Right atrium auricular region (tissue), 2 donors: ENCODE results near the gene PLCL1. TPM values are rescaled to one million over a fixed set of nuclear protein-coding genes. Genes with fewer than 3 reads are reported as not detected.

Source experiments
- DNase-seq: peaks from one replicate; pipeline ENCODE4 v3.0.0-alpha.2; 2019; ENCODE audit warnings: low spot score
- H3K27ac ChIP-seq, 2 donors: fragments of 200-600 bp; sonication (generic); 1 replicate in 1 of 2; 2 replicates in 1 of 2; pipeline ENCODE4 v1.5.1; 2016 to 2019
- H3K27me3 ChIP-seq, 2 donors: fragments of 200-600 bp; sonication (generic); one replicate each; pipeline versions ENCODE4 v1.5.1 to v1.6.0; 2017 to 2019
- H3K36me3 ChIP-seq: fragments of 200-600 bp; sonication (generic); one replicate; pipeline ENCODE4 v1.5.1; 2016
- H3K4me1 ChIP-seq, 2 donors: fragments of 200-600 bp; sonication (generic); one replicate each; pipeline versions ENCODE4 v1.5.1 to v1.6.0; 2017 to 2019
- H3K4me3 ChIP-seq, 2 donors: fragments of 200-600 bp; sonication (generic); 1 replicate in 1 of 2; 2 replicates in 1 of 2; pipeline ENCODE4 v1.5.1; 2017 to 2019; ENCODE audit warnings: mild to moderate bottlenecking in 1 of 2, moderate library complexity in 1 of 2
- H3K9me3 ChIP-seq, 2 donors: fragments of 200-600 bp; sonication (generic); one replicate each; pipeline ENCODE4 v1.5.1; 2019
- total RNA-seq, 2 donors: library from RNA; depleted of rRNA; stranded (reverse); fragments of >200 nt; gene quantifications; one replicate each; pipeline ENCODE4 v1.1.0, GENCODE V29; 2016
- TF ChIP-seq, protein P1 (sequence below), 2 donors: fragments of 200-600 bp; sonication (generic); IDR thresholded peaks; one replicate each; pipeline ENCODE4 v1.5.1; 2019; ENCODE audit warnings: antibody characterized with exemption in 2 of 2

Gene PLCL1
- total RNA-seq, 2 donors from 2014 or later = 26.8 to 32.0 TPM

DNA sequence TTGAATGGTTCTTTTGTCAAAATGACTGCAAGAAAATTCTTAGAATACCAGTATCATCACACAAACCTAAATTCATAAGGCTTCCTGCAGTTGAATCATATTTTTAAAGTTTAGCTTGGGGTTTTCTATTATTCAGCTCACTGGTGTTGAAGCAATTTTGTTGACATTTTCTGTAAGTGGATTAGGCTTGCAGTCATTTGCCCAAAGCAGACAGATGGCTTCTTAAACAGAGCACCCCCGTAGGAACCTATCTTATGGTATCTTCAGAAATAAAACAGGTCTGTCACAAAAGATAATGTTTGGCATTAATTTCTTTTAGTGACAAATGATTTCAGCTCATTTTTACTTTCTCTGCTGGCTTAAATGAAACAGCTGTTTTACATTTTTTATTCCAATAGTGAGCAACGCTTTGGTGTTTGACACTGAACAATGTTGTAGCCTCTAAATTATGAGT lies 331.1 kb downstream of the PLCL1 start:
- TF ChIP-seq, protein P1, sequence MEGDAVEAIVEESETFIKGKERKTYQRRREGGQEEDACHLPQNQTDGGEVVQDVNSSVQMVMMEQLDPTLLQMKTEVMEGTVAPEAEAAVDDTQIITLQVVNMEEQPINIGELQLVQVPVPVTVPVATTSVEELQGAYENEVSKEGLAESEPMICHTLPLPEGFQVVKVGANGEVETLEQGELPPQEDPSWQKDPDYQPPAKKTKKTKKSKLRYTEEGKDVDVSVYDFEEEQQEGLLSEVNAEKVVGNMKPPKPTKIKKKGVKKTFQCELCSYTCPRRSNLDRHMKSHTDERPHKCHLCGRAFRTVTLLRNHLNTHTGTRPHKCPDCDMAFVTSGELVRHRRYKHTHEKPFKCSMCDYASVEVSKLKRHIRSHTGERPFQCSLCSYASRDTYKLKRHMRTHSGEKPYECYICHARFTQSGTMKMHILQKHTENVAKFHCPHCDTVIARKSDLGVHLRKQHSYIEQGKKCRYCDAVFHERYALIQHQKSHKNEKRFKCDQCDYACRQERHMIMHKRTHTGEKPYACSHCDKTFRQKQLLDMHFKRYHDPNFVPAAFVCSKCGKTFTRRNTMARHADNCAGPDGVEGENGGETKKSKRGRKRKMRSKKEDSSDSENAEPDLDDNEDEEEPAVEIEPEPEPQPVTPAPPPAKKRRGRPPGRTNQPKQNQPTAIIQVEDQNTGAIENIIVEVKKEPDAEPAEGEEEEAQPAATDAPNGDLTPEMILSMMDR (IDR thresholded peaks at IDR 0.05) = no peak
- Histone ChIP-seq H3K4me1 (no peaks in the 10 kb centered on the region), H3K36me3 (no peaks in the 10 kb centered on the region), H3K4me3 (no peak overlapping the region), H3K27me3 (no peaks in the 10 kb centered on the region), H3K27ac (no peak overlapping the region), H3K9me3 (no peaks in the 10 kb centered on the region)
- DNase-seq = no peak

DNA sequence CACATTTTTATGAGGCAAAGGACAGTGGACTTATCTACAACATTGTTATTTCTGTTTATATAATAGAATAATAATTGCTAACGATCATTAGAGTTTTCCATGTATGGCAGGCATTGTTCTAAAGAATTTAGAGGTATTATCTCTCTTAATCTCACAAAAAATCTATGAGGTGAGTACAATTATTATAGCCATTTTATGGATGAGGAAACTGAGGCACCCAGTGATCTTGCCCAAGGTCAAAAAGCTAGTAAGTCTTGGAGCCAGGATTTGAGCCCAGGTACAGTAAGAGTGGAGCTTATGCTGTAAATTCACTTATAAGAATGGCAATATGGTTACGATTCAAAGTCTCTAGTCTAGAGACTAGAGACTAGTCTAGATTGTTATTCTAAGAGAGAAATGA lies 331.7 kb downstream of the PLCL1 start:
- no peak overlapping the region for H3K4me3 ChIP-seq
- no peaks in the 10 kb centered on the region for H3K27me3 ChIP-seq
- no peak for DNase-seq
- H3K27ac ChIP-seq = no peak overlapping the region
- no peaks in the 10 kb centered on the region for H3K4me1 ChIP-seq
- H3K36me3 ChIP-seq = no peaks in the 10 kb centered on the region
- no peaks in the 10 kb centered on the region for H3K9me3 ChIP-seq
- TF ChIP-seq, protein P1 (IDR thresholded peaks at IDR 0.05) = no peak

DNA sequence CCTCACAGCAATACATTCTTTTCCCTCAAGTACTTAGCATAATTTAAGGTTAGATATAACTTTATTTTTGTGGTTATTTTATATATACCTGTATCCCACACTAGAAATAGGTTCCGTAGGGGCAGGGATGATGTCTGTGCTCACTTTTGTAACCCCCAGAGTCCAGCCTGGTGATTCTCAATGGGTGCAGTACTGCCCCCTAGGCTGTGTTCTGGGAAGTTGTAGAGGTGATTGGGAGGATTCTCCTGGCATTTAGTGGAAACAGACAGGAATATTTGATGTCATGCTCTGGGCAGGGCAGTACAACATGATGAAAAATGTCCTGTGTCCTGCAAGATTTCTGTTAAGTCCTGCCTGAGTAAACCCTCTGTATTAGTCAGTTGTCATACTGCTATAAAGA lies 333.3 kb downstream of the PLCL1 start:
- Histone ChIP-seq H3K36me3 (no peaks in the 10 kb centered on the region), H3K27ac (no peak overlapping the region), H3K9me3 (no peaks in the 10 kb centered on the region), H3K27me3 (no peaks in the 10 kb centered on the region), H3K4me3 (no peak overlapping the region), H3K4me1 (no peaks in the 10 kb centered on the region)
- no peak for DNase-seq
- TF ChIP-seq, protein P1 (IDR thresholded peaks at IDR 0.05) = no peak

DNA sequence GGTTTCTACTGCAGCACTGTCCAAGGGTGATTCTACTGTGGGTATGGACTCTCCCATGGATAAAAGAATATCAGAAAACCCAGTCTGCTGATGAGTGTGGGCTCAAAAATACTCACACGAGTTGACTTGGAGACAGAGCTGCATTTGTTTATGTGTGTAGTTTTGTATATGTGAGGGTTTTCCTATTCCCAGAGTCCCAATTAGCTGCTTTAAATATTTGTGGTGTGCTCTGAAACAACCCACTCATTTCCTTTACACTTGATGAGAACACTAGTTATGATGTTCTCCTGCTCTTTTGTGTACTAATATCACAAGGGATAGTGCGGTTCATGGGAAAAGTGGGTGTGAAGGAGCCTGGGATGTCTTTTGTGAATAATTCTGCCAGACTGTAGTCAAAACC lies 337.3 kb downstream of the PLCL1 start:
- no peaks in the 10 kb centered on the region for H3K27me3 ChIP-seq
- H3K9me3 ChIP-seq = no peaks in the 10 kb centered on the region
- no peak overlapping the region for H3K4me3 ChIP-seq
- TF ChIP-seq, protein P1 (IDR thresholded peaks at IDR 0.05) = no peak
- H3K36me3 ChIP-seq = no peaks in the 10 kb centered on the region
- H3K4me1 ChIP-seq = no peaks in the 10 kb centered on the region
- no peak overlapping the region for H3K27ac ChIP-seq
- no peak for DNase-seq

DNA sequence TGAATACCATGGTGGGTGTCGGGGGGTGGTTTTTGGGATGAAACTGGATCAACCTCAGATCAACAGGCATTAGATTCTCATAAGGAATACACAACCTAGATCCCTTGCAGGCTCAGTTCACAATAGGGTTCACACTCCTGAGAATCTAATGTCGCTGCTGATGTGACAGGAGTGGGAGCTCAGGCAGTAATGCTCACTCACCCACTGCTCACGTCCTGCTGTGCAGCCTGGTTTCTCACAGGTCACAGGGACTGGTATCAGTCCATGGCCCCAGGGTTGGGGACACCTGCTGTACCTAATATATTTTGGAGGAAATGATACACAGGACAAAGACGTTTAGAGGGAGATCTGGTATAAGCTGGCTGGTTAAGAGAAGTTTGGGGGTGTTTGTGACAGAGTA lies 338.8 kb downstream of the PLCL1 start:
- H3K27me3 ChIP-seq = no peaks in the 10 kb centered on the region
- H3K4me3 ChIP-seq = no peak overlapping the region
- no peaks in the 10 kb centered on the region for H3K4me1 ChIP-seq
- H3K9me3 ChIP-seq = no peaks in the 10 kb centered on the region
- TF ChIP-seq, protein P1 (IDR thresholded peaks at IDR 0.05) = no peak
- no peaks in the 10 kb centered on the region for H3K36me3 ChIP-seq
- H3K27ac ChIP-seq = no peak overlapping the region
- DNase-seq = no peak

DNA sequence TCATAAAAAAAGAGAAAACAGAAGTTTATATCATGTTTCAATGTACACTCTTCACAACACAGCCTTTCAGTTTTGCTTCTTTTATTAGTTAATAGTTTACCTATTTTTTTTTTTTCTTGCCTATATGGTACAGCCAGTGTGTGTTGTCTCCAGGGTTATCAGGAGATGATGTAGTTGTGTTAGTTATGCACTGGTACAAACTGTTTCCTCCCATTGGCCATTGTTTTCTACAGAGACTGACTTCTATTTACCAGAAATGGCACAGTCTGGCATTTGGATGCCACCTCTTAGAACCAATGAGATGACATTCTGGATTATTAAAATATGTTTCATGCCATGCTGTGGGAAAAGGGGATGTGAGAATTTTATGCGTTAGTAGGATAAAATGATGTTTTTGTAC lies 339.4 kb downstream of the PLCL1 start:
- H3K27ac ChIP-seq = no peak overlapping the region
- no peaks in the 10 kb centered on the region for H3K9me3 ChIP-seq
- no peaks in the 10 kb centered on the region for H3K36me3 ChIP-seq
- no peak overlapping the region for H3K4me3 ChIP-seq
- TF ChIP-seq, protein P1 (IDR thresholded peaks at IDR 0.05) = no peak
- H3K27me3 ChIP-seq = no peaks in the 10 kb centered on the region
- no peaks in the 10 kb centered on the region for H3K4me1 ChIP-seq
- no peak for DNase-seq
